Measurements from ENCODE around the gene MORN3. TPM values are rescaled to one million over a fixed set of nuclear protein-coding genes. Genes with fewer than 3 reads are reported as not detected.
"Not testable (repeated sequence)": the region's sequence is repeated elsewhere in the genome, so short reads cannot be mapped to it uniquely, and the experiment has no call there.

Gene MORN3
- total RNA-seq, 4 donors from 2014 or later = 2.3 to 5.9 (median 5.3) TPM

DNA sequence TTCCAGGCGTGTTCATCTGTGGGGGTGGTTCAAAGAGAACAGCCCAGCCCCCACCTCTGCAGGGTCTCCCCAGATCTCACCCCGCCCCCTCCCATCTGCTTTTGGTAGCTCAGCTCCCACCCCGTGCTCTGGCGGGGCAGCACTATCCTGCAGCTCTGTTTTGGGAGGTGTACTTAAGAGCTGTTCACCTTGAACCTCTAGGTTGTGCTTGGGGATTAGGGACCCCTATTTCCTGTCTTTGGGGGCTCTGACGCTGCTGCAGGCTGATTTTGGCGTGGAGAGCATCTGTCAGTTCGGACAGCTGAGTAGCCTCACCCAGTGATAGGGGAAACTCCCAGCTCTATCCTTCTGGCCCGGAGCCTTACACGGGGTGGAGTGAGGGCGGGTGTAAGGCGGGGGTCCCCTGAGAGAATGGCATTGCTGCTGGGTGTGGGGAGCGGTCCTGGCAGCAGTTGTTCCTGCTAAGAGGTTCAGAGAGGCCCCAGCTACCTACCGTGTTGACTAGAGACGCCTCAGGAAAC is 43.9 kb upstream of the MORN3 start:
- peak; percentile 15 to 85 for DNase-seq (ENCODE audit: low spot score in 2 of 2)

DNA sequence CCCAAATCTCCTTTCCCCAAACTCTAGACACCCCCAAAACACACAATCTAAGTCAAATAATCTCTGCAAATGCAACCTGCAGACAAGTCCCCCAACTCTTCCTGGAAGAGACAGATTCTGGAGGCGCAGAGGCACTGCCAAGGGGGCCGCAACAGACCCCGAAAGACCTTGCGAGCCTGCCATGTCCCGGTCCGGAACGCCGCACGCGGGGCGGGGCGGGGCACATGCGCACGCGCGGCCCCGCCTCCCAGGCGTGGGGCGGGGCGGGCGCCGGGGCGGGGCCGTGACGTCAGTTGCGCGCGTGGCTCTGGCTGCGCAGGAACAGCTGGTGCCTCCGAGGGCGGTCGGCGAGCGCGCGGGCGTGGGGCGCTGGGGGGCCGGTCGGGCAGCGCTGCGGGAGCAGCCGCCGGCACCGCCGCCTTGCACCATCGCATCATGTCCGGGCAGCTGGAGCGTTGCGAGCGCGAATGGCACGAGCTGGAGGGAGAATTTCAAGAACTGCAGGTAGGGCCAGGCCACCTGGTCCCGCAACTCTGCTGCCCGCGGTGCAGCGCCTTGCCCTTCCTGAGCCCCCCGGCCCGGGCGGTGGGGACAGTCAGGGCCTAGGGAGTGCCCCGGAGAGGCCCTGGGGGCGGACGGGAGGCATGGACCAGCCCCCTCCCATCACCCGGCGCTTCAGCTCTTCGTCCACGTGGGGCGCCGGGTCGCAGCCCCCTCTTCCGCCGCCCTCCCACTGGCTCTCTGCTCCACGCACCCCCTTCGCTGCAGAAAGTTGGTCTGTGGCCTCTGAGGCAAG is 43.2 kb upstream of the MORN3 start, which contains the start of gene TMEM120B:
Gene TMEM120B (plus strand): TSS at position 292 of the 796 bp plus-strand sequence. CDS start 144 bp downstream, at position 436.
- intact Hi-C loops (cut with DNase I; ENCODE audit: low total_unique reads) = no loop called here
- WGBS, 2 donors = 0 to 2% methylated on average over 23 to 24 of the region's 74 CpGs
- peak within 1 kb of the TSS; percentile 58 for H3K4me3 ChIP-seq (ENCODE audit: low read depth, poor library complexity, severe bottlenecking)
- peak; percentile 66 to 95 for DNase-seq (ENCODE audit: low spot score in 2 of 2)
- TF ChIP-seq POLR2A (IDR thresholded peaks at IDR 0.05) = peak in 1 of 2 donors; percentile 2
- TF ChIP-seq CTCF (IDR thresholded peaks at IDR 0.05) = no peak

More for the DNA sequence above, 43.9 kb upstream of the MORN3 start:
- TF ChIP-seq CTCF (IDR thresholded peaks at IDR 0.05) (no peak), POLR2A (IDR thresholded peaks at IDR 0.05) (no peak)
- H3K4me3 ChIP-seq (ENCODE audit: low read depth, poor library complexity, severe bottlenecking) = peak overlapping the region; percentile 58
- 4 to 14% methylated on average over 12 to 14 of the region's 14 CpGs for whole genome bisulfite sequencing, 2 donors
- intact Hi-C loops (cut with DNase I; ENCODE audit: low total_unique reads) = no loop called here

DNA sequence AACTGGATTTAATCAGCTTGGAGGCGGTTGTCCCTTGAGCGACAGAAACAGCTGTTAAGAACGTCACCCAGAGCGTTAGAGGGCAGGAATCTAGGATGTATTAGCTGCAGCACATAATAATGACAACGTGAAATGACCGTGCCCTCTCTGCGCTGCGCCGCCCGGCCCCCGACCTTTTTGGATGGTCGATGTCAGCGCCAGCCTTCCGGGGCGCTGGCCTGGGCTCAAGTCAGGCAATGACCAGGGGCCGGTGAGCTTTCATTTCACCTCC is 42.7 kb upstream of the MORN3 start:
- H3K4me3 ChIP-seq (ENCODE audit: low read depth, poor library complexity, severe bottlenecking) = peak overlapping the region; percentile 58
- TF ChIP-seq POLR2A (IDR thresholded peaks at IDR 0.05) (no peak), CTCF (IDR thresholded peaks at IDR 0.05) (no peak)
- DNase-seq (ENCODE audit: low spot score in 2 of 2) = peak; percentile 25 to 87
- WGBS, 2 donors = 0 to 2% methylated on average over 16 of the region's 16 CpGs
- intact Hi-C loops (cut with DNase I; ENCODE audit: low total_unique reads) = no loop called here

DNA sequence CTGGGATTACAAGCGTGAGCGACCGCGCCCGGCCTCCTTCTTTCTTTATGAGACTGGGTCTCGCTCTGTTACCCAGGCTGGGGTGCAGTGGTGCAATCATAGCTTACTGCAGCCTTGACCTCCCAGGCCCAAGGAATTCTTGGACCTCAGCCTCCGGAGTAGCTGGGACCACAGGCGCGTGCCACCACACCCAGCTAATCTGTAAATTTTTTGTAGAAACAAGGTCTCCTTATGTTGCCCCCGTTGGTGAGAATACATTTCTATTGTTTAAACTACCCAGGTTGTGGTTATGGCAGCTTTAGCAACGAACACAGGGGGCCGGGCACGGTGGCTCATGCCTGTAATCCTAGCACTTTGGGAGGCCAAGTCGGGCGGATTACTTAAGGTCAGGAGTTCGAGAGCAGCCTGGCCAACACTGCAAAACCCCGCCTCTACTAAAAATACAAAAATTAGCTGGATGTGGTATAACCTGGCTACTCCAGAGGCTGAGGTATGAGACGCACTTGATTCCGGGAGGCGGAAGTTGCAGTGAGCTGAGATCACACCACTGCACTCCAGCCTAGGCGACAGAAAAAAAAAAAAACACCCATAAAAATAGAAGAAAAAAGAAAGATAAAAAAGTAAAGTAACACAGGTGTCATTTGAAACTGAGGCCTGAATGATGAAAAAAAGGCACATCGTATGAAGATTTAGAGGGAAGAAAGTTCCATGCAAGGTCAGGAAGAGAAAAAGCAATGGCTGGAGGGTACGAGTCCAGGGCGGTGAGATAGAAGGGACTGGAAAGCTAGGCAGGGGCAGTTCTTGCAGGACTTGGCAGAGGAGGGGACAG is 42.1 kb upstream of the MORN3 start:
- intact Hi-C loops (cut with DNase I; ENCODE audit: low total_unique reads) = no loop called here
- 49 to 50% methylated on average over 24 of the region's 24 CpGs for WGBS, 2 donors
- peak overlapping the region; percentile 58 for H3K4me3 ChIP-seq (ENCODE audit: low read depth, poor library complexity, severe bottlenecking)
- TF ChIP-seq POLR2A (IDR thresholded peaks at IDR 0.05) = no peak
- TF ChIP-seq CTCF (IDR thresholded peaks at IDR 0.05) = no peak
- no peak for DNase-seq (ENCODE audit: low spot score in 2 of 2)

- no peak for TF ChIP-seq POLR2A (IDR thresholded peaks at IDR 0.05)
- TF ChIP-seq CTCF (IDR thresholded peaks at IDR 0.05) = no peak
- no peak for DNase-seq (ENCODE audit: low spot score in 2 of 2)
- WGBS, 2 donors = 82% methylated on average over 5 of the region's 5 CpGs
- intact Hi-C loops (cut with DNase I; ENCODE audit: low total_unique reads) = no loop called here
- H3K4me3 ChIP-seq (ENCODE audit: low read depth, poor library complexity, severe bottlenecking) = no peak overlapping the region
Measured at GRCh38 chr12:121709478-121709961, 40.1 kb upstream of the MORN3 start.

DNA sequence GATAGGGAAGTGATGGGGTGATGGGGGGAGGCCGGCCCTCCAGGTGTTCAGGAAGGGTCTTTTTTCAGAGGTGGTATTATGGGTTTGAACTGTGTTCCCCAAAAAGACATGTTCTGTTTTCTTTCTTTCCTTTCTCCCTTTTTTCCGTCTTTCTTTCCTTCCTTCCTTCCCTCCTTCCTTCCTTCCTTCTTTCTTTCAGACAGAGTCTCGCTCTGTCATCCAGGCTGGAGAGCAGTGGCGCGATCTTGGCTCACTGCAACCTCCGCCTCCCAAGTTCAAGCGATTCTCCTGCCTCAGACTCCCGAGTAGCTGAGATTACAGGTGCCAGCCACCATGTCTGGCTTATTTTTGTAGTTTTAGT is 39.6 kb upstream of the MORN3 start:
- H3K4me3 ChIP-seq (ENCODE audit: low read depth, poor library complexity, severe bottlenecking); intact Hi-C loops (cut with DNase I; ENCODE audit: low total_unique reads); DNase-seq (ENCODE audit: low spot score in 2 of 2): not testable (repeated sequence)
- 85 to 88% methylated on average over 8 of the region's 8 CpGs for WGBS, 2 donors
